SH-SY5Y (cell line): Measurements from ENCODE around the gene HNF4A.

ENCODE experiments used
- GATA2 ChIP-seq: IDR thresholded peaks from 2 replicates; pipeline ENCODE4 v1.6.1; 2011; ENCODE audit warnings: mild to moderate bottlenecking, low read depth, low read length
- GATA3 ChIP-seq: IDR thresholded peaks from 2 replicates; pipeline ENCODE4 v1.6.1; 2011; ENCODE audit warnings: low read depth, mild to moderate bottlenecking, low read length, moderate library complexity

HNF4A gene

GRCh38 chr20:44413575-44414345, 58.3 kb downstream of the HNF4A start:
- no peak for TF ChIP-seq GATA2
- TF ChIP-seq GATA3, result no peak

DNA sequence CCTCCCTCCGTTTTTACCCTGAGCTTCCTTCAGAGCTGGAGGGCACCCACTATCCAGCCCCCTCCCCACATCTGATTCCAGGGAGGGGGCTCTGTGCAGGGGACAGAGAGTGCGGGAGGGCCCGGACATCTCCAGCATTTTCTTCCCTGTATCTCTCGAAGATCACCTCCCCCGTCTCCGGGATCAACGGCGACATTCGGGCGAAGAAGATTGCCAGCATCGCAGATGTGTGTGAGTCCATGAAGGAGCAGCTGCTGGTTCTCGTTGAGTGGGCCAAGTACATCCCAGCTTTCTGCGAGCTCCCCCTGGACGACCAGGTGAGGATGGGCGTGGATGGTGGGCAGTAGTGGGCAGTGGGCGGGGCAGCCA, 58.8 kb downstream of the HNF4A start:
- TF ChIP-seq GATA2 (no peak), GATA3 (no peak)

DNA sequence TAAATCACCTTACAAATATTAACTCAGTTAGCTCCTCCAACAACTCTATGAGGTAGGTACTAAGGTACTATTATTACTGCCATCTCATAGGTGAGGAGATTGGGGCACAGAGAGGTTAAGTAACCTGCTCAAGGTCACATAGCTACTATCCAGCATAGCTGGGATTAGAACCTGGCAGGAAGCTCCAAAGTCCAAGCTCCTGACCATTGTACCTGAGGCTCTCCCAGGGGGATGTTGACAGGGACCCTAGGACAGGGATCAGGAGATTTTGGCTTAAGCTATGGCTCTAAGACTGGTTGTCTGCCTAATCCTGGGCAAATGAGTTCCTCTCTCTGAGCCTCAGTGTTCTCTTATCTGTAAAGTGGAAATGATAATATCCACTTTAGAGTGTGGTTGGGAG, 59.3 kb downstream of the HNF4A start:
- TF ChIP-seq GATA3 (no peak), GATA2 (no peak)

DNA sequence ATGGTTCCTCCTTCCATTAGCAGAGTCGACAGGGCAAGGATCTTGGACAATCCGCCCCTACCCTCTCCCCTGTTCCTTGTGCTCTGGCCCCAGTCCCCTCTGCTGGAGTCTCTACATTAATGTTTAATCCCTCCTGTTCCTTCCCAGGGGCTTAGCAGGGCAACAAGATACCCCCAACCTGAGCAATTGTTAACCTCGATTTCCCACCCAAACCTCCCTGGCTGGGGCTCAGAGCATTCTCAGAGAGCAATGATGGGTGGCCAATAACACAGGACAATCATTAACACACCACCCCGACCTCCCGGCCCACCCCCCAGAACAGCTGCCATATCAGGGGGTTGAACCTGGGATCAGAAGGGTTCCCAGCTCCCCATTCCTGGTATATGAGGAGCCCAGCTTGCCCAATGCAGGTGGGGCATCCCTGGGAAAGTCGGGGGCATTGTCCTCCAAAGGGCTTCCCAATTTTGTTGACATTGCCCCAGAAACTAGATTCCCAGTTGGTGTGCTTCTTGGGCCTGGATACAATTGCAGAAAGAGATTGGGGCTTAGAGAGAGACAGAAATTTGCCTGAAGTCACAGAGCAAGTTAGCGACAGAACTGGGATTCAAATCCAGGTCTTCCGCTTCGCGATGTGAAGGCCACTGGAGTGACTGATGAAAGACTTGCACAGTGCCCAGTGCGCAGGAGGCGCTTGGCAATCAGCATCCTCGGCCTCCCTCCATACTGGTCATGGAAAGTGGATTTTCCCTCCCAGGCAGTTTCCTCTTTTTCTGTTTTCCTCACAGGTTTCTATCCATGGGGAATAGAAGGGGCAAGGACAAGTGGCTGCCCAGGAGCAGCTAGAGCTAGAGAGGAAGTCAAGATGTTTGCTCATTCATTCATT, 60.6 kb downstream of the HNF4A start:
- TF ChIP-seq GATA2, result no peak
- TF ChIP-seq GATA3, result no peak

DNA sequence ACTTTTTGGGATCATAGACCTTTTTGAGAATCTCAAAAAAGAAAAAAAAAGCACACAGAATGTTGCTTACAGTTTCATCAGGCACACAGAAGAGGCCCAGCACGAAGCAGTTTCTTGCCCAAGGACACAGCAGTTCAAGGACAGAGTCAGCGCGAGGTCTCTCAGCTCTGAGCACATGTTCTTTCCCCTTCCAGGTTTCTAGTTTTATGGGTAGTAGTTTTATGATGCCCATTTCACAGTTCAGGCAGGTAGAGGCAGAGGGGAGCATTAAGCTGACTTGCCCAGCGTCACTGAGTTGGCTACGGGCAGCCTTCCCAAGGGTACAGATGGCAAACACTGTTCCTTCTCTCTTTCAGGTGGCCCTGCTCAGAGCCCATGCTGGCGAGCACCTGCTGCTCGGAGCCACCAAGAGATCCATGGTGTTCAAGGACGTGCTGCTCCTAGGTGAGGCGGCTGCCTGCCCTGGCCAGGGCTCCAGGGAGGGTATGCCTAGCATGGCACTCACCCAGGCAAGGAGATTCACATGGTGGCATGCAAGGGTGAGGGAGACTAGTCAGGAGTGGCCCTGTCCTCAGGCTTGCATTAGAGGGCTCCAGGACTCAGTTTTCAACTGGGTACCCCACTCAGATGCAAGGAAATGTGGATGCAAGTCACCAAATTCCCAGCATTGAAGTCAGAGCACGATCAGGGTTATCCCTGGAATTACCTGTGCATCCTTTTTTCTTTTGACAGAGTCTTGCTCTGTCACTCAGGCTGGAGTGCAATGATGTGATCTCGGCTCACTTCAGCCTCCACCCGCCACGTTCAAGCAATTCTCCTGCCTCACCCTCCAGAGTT, 62.8 kb downstream of the HNF4A start:
- TF ChIP-seq GATA3 (no peak), GATA2 (no peak)

DNA sequence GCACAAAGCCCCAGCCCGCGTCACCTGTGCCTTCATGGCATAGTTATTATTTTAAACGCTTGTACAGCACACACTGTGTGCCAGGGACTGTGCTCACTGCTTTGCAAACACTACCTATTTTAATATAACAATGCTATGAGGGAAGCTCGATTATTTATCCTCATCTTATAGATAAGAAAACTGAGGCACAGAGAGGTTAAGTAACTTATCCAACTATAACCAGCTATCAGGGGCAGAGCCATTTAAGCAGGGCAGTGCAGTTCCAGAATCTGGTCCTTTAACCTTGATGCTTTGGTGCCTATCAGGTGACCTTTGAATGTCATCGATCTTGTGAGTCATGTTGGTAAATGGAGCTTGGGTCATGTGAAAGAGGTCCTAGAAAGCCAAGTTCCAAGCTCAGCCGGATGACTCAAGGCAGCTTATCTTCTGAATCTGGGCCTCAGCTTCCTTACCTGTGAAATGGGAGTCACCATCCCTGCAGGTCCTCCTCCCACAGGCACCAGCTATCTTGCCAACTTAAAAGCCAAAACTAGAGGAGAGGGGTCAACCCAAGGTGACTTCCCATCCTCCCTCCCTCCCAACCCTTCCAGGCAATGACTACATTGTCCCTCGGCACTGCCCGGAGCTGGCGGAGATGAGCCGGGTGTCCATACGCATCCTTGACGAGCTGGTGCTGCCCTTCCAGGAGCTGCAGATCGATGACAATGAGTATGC, 63.8 kb downstream of the HNF4A start:
- TF ChIP-seq GATA2, result no peak
- TF ChIP-seq GATA3, result no peak

DNA sequence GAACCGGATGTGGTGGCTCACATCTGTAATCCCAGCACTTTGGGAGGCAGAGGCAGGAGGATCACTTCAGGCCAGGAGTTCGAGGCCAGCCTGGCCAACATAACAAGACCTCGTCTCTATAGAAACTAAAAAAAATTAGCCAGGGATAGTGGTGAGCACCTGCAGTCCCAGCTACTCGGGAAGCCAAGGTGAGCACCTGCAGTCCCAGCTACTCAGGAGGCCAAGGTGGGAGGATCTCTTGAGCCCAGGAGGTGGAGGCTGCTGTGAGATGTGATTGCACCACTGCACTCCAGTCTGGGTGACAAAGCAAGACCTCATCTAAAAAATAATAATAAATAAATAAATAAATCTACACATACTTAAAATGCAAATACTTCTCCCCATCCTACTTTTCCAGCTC, 65.0 kb downstream of the HNF4A start:
- TF ChIP-seq GATA3, result no peak
- TF ChIP-seq GATA2, result no peak

GRCh38 chr20:44422083-44422482, 66.6 kb downstream of the HNF4A start:
- TF ChIP-seq GATA2 (no peak), GATA3 (no peak)

- TF ChIP-seq GATA2 (no peak), GATA3 (no peak)
Measured at GRCh38 chr20:44423480-44423879, 68.0 kb downstream of the HNF4A start.

GRCh38 chr20:44424039-44424495, 68.6 kb downstream of the HNF4A start:
- TF ChIP-seq GATA2 (no peak), GATA3 (no peak)

GRCh38 chr20:44425923-44426322, 70.4 kb downstream of the HNF4A start:
- no peak for TF ChIP-seq GATA2
- no peak for TF ChIP-seq GATA3

DNA sequence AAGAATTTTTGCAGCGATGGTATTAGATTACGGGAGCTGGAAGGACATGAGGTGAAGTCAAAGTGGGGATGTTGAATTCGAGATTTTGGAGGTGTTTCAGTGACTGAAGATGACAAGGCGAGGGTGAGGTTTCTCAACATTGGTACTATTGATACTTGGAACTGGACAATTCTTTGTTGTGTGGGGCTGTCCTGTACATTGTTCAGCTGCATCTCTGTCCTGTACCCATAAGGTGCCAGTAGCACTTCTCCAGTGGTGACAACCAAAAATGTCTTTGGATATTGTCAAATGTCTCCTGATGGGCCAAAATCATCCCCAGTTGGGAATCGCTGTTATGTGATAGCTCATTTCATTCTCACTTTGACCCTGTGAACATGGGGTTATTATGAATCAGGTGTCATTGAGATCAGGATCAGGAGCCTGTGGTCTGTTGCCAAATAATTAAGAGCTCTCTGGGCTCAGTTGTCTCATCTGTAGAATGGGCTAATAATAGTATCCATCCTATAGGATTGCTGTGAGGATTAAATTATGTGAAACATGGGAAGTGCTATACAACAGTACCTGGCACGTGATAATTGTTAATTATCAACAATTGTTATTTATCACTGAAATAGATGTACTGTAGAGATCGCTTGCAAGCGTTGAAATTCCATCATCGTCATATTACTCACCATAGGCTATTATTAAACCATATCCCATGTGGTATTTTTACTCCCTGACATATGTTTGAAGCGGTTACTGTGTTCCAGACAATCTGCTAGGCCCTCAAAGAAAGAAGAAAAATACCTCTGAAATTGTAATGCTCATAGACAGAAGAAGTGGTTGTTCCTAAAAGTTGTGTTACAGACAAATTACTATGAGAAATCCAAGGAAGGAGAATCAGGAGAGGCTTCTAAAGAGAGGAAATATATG, 71.6 kb downstream of the HNF4A start:
- TF ChIP-seq GATA3 (no peak), GATA2 (no peak)
